Stimulated activated CD4-positive, alpha-beta T cell treated with anti-CD3 and anti-CD28 coated beads, Interleukin-1b, Interleukin-23, amount 100 ng/mL, for 24 hours (primary cell): ENCODE results near the gene CHGA.

Experiments
- DNase-seq, 4 experiments: peaks; one replicate each; pipeline ENCODE4 v3.0.0-alpha.2; 2020; ENCODE audit warnings: low read depth in 4 of 4, low spot score in 1 of 4

CHGA gene

GRCh38 chr14:92942976-92943710 lies 20.2 kb downstream of the CHGA start:
- DNase-seq, result no peak

GRCh38 chr14:92943855-92944570 lies 21.1 kb downstream of the CHGA start:
- no peak for DNase-seq

DNA sequence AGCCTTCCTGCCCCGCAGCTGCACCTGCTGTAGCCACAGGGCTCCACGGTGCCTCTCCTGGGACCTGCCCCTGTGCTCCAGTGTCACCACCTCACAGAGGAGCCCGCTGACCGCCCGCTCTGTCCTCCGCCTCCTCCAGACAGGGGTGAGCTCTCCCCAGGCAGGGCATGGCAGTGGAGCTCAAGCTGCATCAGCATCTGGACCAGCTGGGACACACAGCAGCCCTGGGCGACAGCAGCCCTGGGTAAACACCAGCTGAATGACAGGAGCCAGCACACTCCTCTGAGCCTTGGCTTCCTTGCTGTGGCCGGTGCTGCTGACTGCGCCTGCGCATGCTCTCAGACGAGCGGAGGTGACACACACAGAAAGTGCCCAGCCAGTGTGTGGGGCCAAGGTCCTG lies 22.0 kb downstream of the CHGA start:
- DNase-seq, result no peak

DNA sequence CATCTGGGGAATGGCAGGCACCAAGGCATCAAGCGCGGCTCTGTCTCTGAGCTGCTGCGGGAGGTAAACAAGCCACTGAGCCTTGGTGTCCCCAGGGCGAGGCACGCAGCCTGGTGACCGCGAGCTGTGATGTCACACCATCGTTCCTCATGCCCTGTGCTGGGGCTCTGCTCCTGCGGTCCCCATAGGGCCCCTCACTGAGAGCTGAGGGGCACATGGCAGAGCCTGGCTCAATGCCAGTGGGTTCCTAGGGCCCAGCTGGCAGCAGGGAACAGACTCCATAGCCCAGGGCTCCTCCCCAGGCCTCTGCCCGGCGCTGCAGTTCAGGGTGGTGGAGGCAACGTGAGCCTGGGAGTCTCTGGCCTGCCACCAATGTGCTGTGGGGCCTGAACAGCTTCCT lies 22.6 kb downstream of the CHGA start:
- DNase-seq, result no peak

- DNase-seq, result no peak
These were observed 23.3 kb downstream of the CHGA start for GRCh38 chr14:92945959-92946846.

GRCh38 chr14:92946847-92947545 lies 24.0 kb downstream of the CHGA start:
- DNase-seq, result no peak

GRCh38 chr14:92948647-92949046 lies 25.7 kb downstream of the CHGA start:
- DNase-seq, result no peak

DNA sequence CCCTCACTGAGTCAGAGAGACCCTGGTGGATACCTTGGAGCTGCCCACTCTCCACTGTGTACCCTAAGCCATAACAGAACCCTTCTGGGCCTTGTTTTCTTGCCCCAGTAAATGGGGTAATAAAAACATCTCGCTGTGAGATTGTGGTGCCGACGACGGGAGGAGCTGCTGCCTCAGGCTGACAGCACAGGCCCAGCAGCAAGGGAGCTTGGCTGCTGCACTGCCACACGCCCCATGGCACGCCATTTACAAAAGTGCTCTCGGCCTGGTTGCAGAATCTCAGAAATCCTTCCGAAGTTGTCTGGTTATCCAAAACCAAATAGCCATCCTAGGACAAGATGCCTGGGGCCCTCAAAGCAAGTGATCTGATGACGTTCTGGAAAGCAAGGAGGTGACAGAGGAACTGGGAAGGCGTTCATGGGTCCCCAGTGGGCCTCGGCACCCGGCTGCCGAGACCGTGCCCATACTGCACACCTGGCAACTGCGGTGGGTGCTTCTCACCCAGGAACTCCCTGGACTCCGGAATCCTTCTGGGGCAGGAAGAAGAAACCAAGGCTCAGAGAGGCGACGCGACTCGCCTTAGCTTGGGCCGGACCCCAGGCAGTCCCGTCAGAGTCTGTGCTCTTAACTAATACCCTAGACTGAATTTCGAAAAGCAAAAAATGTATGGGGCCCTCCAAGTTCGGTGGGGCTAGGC lies 26.7 kb downstream of the CHGA start:
- DNase-seq, result no peak

GRCh38 chr14:92950193-92950540 lies 27.2 kb downstream of the CHGA start:
- no peak for DNase-seq

GRCh38 chr14:92950773-92951172 lies 27.8 kb downstream of the CHGA start:
- no peak for DNase-seq

GRCh38 chr14:92951261-92951660 lies 28.3 kb downstream of the CHGA start:
- no peak for DNase-seq

GRCh38 chr14:92951912-92952471 lies 29.0 kb downstream of the CHGA start:
- peak; percentile 54 to 79 (median 74) for DNase-seq

DNA sequence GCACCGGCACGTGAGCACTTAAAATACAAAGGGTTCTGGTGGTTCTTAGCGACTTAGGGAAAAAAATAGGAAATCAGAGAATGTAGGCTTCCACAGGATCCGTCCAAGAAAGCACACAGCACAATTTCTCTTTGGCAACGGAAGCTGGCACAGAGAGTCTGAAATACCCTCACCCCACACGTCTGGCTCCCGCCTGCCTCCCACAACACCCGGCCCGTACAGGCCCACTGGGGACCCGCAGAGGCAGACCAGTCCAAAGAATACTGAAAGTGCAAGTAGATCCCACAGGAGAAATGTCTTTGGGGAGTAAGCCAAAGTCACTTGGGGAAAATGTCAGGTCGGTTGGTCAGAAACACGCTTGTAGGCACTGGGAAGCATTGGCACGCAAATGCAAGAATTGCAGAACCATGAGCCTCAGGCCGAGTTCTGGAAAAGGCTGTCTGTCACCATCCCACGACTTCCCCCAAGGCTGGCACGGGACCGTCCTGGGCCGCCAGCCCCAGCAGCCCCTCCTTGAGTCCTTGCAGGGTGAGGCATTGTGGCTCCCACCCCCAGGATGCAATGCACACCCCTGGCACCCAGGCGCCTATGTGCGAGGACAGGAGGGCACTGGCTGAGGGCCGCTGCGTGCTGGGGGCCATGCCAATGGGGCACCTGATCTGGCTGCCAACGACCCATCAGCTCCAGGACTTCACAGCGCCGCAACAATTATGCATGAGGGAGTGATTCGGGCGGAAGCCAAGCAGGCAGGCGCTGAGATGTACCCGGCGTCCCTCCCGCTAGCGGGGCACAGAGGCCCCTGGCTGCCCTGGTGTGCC lies 29.7 kb downstream of the CHGA start:
- DNase-seq, result no peak

DNA sequence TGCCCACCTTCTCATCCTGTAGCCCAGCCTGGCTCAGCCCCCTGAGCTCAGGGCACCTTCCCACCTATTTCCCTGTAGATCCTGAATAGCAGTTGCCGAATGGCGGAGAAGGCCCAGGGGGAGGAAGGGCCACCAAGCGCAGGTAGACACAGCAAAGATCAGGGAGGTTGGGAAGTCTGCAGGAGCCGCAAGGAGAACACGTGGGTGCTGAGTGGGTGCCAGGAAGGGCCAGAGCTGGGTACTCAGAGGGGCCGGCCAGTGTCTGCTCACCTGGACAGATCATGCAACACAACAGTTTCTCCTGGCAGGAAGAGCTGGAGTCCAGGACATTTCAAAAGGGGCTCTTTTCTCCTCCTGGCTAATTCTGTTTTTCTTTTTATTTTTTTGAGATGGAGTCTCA lies 30.6 kb downstream of the CHGA start:
- no peak for DNase-seq

- DNase-seq, result no peak
These were observed 32.0 kb downstream of the CHGA start for GRCh38 chr14:92954933-92955332.

DNA sequence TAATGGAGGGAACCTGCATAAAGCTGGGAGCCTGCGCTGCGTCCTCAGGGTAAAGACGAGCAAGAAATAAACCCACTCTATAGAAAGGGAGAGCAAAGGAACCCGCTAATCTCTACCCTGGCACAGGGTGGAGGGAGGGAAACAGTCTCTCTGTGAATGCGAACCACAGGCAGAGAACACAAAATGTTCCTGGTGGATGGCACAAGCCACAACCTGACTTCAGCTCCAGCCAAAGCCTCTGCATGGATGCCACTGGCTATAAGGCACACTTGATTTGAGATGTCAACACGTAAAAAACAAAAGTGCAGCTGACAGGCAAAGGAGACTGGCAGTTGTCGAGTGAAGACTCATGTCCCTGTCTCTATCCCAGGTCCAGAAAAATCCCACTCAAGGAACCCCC lies 32.4 kb downstream of the CHGA start:
- no peak for DNase-seq

GRCh38 chr14:92956961-92957360 lies 34.0 kb downstream of the CHGA start:
- DNase-seq, result no peak

DNA sequence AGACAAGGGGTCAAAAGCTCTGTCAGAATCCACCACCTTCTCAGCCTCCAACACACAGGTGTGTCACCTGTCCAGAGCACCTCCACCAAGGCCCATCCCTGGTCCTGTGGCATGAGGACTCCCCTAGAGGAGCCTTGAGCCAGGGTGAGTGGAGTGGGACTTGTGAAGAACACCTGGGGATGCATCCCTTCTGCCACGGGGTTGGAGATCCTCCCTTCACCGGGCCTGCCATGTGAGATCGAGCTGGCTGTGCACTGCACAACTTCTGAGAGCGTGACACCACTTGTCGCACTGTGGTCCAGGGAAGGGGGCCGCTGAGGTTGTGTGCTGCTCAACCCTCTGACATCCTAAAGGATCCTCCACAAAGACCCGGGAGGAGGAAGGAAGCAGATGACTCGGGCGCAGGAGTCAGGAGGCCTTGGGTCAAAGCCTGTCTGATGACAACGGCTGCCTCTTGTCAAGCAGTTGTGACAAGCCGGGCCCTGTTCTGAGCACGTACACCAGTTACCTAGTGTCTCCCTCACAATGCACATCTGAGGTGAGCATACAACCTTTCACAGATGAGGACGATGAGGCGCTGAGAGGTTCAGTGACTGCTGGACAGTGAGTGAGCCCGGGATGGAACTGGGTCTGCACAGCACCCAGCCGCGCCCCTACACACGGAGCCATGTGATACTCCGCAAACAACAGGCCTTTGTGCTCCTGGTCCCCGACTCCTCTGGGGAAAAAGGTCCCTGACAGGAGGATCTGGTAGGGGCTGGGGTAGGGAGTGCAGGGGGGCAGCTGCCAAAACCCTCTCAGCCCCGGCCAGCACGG lies 35.6 kb downstream of the CHGA start:
- DNase-seq, result no peak

DNA sequence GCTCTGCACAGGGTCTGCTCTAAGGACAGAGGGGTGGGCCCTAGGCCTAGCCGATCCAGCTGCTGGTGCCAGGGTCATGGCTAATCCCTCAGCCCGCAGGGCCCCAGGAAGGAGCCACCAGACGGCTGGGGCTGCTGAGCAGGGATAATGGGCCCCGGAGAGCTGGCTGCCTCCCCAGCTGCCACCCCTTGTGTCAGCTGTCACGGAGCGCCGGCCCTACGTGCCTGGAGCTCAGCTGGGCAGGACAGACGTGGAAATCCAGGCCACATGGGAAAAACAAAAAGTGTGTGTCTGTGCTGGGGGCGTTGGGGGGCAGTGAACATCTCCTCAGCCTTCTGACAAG lies 36.2 kb downstream of the CHGA start:
- DNase-seq, result no peak
